Chondrocyte (in vitro differentiated cells): Measurements from ENCODE around the gene ATP6V0C. TPM values are rescaled to one million over a fixed set of nuclear protein-coding genes. Genes with fewer than 3 reads are reported as not detected.
"Not testable (repeated sequence)": the region's sequence is repeated elsewhere in the genome, so short reads cannot be mapped to it uniquely, and the experiment has no call there.

Source experiments
- DNase-seq: peaks from one replicate; pipeline ENCODE4 v3.0.0; 2021; ENCODE audit warnings: mixed read lengths, low spot score
- H3K27ac Mint-ChIP-seq: one replicate; pipeline ENCODE4 v1.8.0; 2021; ENCODE audit warnings: mild to moderate bottlenecking, moderate library complexity, mixed read lengths; ENCODE audit not compliant: unreplicated experiment
- H3K27me3 Mint-ChIP-seq: 2 replicates; pipeline ENCODE4 v1.8.0; 2021; ENCODE audit warnings: low read depth, mixed read lengths
- H3K36me3 Mint-ChIP-seq: 2 replicates; pipeline ENCODE4 v1.8.0; 2021; ENCODE audit warnings: low read depth, mixed read lengths
- H3K4me1 Mint-ChIP-seq: 2 replicates; pipeline ENCODE4 v1.8.0; 2021; ENCODE audit warnings: low read depth, mild to moderate bottlenecking, mixed read lengths
- H3K4me3 Mint-ChIP-seq: one replicate; pipeline ENCODE4 v1.8.0; 2021; ENCODE audit warnings: mild to moderate bottlenecking, moderate library complexity, mixed read lengths; ENCODE audit not compliant: unreplicated experiment
- H3K9me3 Mint-ChIP-seq: 2 replicates; pipeline ENCODE4 v1.8.0; 2021; ENCODE audit warnings: low read depth, mixed read lengths
- CTCF ChIP-seq: fragments of 200-600 bp; sonication (generic); IDR thresholded peaks from 2 replicates; pipeline ENCODE4 v1.5.0; 2021; ENCODE audit warnings: antibody characterized with exemption, mild to moderate bottlenecking, moderate library complexity
- total RNA-seq: library from RNA; stranded (reverse); gene quantifications from 3 replicates; pipeline ENCODE4 v1.2.1, GENCODE V29; 2021

ATP6V0C gene
- total RNA-seq, 1 donor from 2014 or later, result 200 TPM

GRCh38 chr16:2529961-2530628 lies 16.3 kb downstream of the ATP6V0C start:
- no peaks in the 10 kb centered on the region for H3K36me3 Mint-ChIP-seq
- no peak for DNase-seq
- no peaks in the 10 kb centered on the region for H3K9me3 Mint-ChIP-seq
- no peak for TF ChIP-seq CTCF
- no peaks in the 10 kb centered on the region for H3K27me3 Mint-ChIP-seq
- H3K4me1 Mint-ChIP-seq, result peaks cover 15% of the 10 kb centered on the region
- H3K27ac Mint-ChIP-seq, result peak overlapping the region; percentile 49
- no peak overlapping the region for H3K4me3 Mint-ChIP-seq

GRCh38 chr16:2530629-2531318 lies 17.0 kb downstream of the ATP6V0C start:
- peak overlapping the region; percentile 92 for H3K27ac Mint-ChIP-seq

GRCh38 chr16:2531371-2531695 lies 17.6 kb downstream of the ATP6V0C start, which contains the start of gene CEMP1:
CEMP1 (minus strand) TSS chr16:2531408; CDS start chr16:2531073, 335 bp downstream.
- Mint-ChIP-seq H3K27ac (peak within 1 kb of the TSS; percentile 97), H3K4me3 (peak within 1 kb of the TSS; percentile 91), H3K4me1 (peaks cover 19% of the 10 kb centered on the region), H3K36me3 (no peaks in the 10 kb centered on the region), H3K9me3 (no peaks in the 10 kb centered on the region), H3K27me3 (no peaks in the 10 kb centered on the region)
- no peak for DNase-seq
- TF ChIP-seq CTCF, result no peak

More at GRCh38 chr16:2530629-2531318, 17.0 kb downstream of the ATP6V0C start:
- Mint-ChIP-seq H3K4me1 (peaks cover 18% of the 10 kb centered on the region), H3K4me3 (peak overlapping the region; percentile 91), H3K27me3 (no peaks in the 10 kb centered on the region), H3K9me3 (no peaks in the 10 kb centered on the region), H3K36me3 (no peaks in the 10 kb centered on the region)
- no peak for TF ChIP-seq CTCF
- no peak for DNase-seq

GRCh38 chr16:2531696-2532493 lies 18.1 kb downstream of the ATP6V0C start:
- H3K27ac Mint-ChIP-seq, result peak overlapping the region; percentile 97
- peak; percentile 99 for DNase-seq
- no peaks in the 10 kb centered on the region for H3K27me3 Mint-ChIP-seq
- H3K9me3 Mint-ChIP-seq, result no peaks in the 10 kb centered on the region
- H3K4me1 Mint-ChIP-seq, result peaks cover 24% of the 10 kb centered on the region
- no peak for TF ChIP-seq CTCF
- no peaks in the 10 kb centered on the region for H3K36me3 Mint-ChIP-seq
- H3K4me3 Mint-ChIP-seq, result peak overlapping the region; percentile 91

GRCh38 chr16:2532494-2533141 lies 18.9 kb downstream of the ATP6V0C start:
- H3K9me3 Mint-ChIP-seq, result no peaks in the 10 kb centered on the region
- no peaks in the 10 kb centered on the region for H3K27me3 Mint-ChIP-seq
- TF ChIP-seq CTCF, result no peak
- peaks cover 28% of the 10 kb centered on the region for H3K4me1 Mint-ChIP-seq
- H3K27ac Mint-ChIP-seq, result peak overlapping the region; percentile 97
- no peak for DNase-seq
- H3K36me3 Mint-ChIP-seq, result no peaks in the 10 kb centered on the region
- peak overlapping the region; percentile 91 for H3K4me3 Mint-ChIP-seq

GRCh38 chr16:2533142-2533755 lies 19.5 kb downstream of the ATP6V0C start:
- H3K36me3 Mint-ChIP-seq, H3K9me3 Mint-ChIP-seq, DNase-seq, H3K27me3 Mint-ChIP-seq: not testable (repeated sequence)
- peaks cover 28% of the 10 kb centered on the region for H3K4me1 Mint-ChIP-seq
- H3K4me3 Mint-ChIP-seq, result peak overlapping the region; percentile 91
- H3K27ac Mint-ChIP-seq, result peak overlapping the region; percentile 97
